IPS-18c (cell line): ENCODE data around the gene KIF19.
"Not testable (repeated sequence)": the region's sequence is repeated elsewhere in the genome, so short reads cannot be mapped to it uniquely, and the experiment has no call there.

Experiments
- H3K4me3 ChIP-seq: 2 replicates; pipeline ENCODE4 v1.7.0; 2013; ENCODE audit warnings: low read depth, mild to moderate bottlenecking, low read length, moderate library complexity; ENCODE audit not compliant: insufficient read depth
- H3K9me3 ChIP-seq: one replicate; pipeline ENCODE4 v1.6.1; 2013; ENCODE audit warnings: mild to moderate bottlenecking, low read length, moderate library complexity; ENCODE audit not compliant: control insufficient read depth, insufficient read depth

Gene KIF19

DNA sequence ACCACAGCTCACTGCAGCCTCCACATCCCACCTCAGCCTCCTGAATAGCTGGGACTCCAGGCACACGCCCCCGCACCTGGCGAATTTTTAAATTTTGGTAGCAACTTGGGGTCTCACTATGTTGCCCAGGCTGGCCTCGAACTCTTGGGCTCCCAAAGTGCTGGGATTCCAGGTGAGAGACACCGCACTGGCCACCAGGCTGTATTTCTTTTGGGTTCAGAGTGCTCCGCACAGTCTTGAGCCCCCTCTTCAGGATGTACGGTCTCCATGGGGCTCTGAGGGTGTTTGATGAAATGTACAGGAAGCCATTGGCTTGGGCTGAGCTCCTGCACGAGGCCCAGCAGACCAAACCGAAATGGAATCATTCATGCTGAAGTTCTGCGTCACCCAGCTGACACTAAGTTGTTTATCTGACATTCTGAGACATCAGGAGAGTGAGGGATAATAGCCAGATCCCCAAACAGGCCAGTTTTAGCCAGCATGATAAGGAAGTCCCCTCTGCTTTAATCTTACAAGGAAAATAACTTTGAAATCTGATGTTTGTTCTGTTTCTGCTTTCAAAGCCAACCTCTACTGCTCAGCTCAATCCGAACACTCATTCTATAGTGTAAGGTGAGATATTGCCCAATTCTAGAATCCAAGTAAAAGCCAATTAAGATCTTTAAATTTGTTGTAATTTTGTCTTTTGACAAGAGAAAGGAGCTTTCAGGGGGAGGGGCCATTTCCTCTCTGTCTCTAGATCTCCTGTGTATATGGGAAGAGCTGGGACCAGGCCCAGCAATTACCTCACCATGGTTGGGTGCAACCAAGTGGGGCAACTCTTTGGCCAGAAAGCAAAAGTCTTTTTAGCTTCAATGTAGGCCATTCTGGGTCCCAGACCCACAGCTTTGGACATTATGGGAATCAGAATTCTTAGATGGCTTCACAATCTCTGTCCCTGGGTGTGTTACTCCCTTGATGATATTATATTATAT, 64.9 kb downstream of the KIF19 start:
- Histone ChIP-seq H3K4me3 (no peak overlapping the region), H3K9me3 (no peaks in the 10 kb centered on the region)

GRCh38 chr17:74391771-74392170, 65.7 kb downstream of the KIF19 start:
- no peak overlapping the region for H3K4me3 ChIP-seq

GRCh38 chr17:74392848-74393247, 66.8 kb downstream of the KIF19 start:
- Histone ChIP-seq H3K9me3 (no peaks in the 10 kb centered on the region), H3K4me3 (no peak overlapping the region)

More at GRCh38 chr17:74391771-74392170, 65.7 kb downstream of the KIF19 start:
- H3K9me3 ChIP-seq, result no peaks in the 10 kb centered on the region

- Histone ChIP-seq H3K9me3 (no peaks in the 10 kb centered on the region), H3K4me3 (no peak overlapping the region)
Measured at GRCh38 chr17:74393346-74393942, 67.4 kb downstream of the KIF19 start.

DNA sequence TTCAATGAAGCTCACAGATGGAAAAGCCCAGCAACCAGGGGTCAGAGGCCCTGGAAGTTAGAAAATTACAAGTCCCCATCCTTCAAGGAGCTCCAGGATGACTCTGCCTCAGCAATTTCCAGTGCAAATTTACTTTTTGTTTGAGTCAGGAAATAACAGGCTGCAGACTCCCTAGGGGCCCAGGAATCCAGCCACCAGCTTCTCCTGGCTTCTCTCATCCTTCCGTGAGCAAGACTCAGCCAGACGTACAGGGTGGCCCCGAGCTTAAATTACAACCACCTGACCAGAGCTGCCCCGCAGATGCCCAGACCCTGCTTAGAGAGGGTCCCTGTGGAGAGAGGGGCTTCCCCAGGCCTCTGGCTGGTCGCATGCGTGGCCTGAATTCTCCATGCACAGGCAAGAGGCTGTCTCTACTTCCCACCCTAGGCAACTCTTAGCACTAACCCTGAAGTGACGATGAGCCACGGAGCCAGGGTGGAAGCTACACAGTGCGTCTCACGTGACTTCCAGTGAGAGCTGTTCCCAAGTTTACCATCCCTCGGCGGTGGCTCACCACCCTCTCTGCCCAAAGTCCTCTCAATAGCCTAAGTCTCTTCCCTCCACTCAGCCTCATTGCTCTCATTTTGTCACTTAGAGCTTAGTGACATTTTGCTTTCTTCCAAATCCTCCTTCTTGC, 68.4 kb downstream of the KIF19 start:
- H3K4me3 ChIP-seq, result no peak overlapping the region
- no peaks in the 10 kb centered on the region for H3K9me3 ChIP-seq

DNA sequence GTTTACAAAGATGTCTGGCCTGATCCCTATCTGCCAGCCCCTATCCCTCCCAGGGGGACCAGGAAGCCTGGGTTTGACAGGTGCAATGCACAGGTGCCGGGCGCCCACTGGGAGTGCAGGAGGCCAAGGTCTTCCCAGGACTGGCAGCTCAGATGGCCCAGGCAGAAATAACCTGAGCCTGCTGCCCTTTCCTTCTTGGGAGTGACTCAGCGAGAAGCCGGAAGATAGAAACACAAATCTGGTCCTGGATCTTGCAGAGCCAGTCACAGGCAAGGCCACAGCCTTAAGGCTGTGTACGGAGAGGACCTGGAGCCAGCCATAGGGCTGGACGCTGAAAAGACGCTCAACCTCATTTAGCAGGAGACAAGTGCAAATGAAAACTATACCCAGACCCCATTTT, 69.0 kb downstream of the KIF19 start:
- no peaks in the 10 kb centered on the region for H3K9me3 ChIP-seq
- no peak overlapping the region for H3K4me3 ChIP-seq

- H3K9me3 ChIP-seq, result no peaks in the 10 kb centered on the region
- no peak overlapping the region for H3K4me3 ChIP-seq
Measured at GRCh38 chr17:74396567-74396966, 70.5 kb downstream of the KIF19 start.

DNA sequence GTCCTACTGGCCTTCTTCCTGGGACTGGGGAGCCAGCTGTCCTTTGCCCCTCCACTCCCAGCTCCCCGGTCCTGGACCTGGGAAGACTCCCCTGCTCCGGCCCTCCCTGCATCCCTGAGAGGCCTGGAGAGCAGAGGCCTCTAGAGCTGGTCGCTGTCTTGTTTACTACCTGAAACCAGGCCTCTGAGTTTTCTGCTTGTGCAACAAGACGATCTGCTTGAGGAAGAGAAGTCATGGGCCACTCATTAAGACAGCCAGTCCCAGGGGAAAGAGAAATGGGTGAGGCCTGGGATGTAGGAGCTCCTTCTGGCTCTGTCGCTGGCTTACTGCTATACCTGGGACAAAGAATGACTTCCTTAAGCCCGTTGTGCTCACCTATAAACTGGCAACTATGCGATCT, 76.0 kb downstream of the KIF19 start:
- H3K9me3 ChIP-seq, result no peaks in the 10 kb centered on the region
- H3K4me3 ChIP-seq, result no peak overlapping the region

GRCh38 chr17:74403512-74404137, 77.6 kb downstream of the KIF19 start:
- Histone ChIP-seq H3K9me3 (no peaks in the 10 kb centered on the region), H3K4me3 (no peak overlapping the region; the same call in 1 of the 2 replicates)

GRCh38 chr17:74404218-74404617, 78.2 kb downstream of the KIF19 start:
- Histone ChIP-seq H3K9me3 (no peaks in the 10 kb centered on the region), H3K4me3 (no peak overlapping the region; the same call in 1 of the 2 replicates)

- Histone ChIP-seq H3K9me3 (no peaks in the 10 kb centered on the region), H3K4me3 (no peak overlapping the region)
Measured at GRCh38 chr17:74404789-74405188, 78.8 kb downstream of the KIF19 start.

DNA sequence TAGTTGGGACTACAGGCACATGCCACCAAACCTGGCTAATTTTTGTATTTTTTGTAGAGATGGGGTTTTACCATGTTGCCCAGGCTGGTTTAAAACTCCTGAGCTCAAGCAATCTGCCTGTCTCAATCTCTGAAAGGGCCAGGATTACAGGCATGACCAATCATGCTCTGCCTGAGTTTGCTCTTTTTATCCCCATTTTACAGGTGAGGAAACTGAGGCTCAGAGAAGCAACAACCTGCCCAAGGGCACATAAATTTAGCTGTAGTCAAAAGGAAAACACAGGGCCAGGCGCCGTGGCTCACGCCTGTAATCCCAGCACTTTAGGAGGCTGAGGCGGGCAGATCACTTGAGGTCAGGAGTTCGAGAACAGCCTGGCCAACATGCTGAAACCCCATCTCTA, 79.3 kb downstream of the KIF19 start:
- H3K4me3 ChIP-seq, H3K9me3 ChIP-seq: not testable (repeated sequence)
